Activated T-cell treated with anti-CD3 and anti-CD28 coated beads, Interleukin-2, amount 50 U/mL, for 4 hours (primary cell): ENCODE measurements around the gene CHRM2. TPM values are rescaled to one million over a fixed set of nuclear protein-coding genes. Genes with fewer than 3 reads are reported as not detected.

Experiments
- ATAC-seq, 2 donors: fragments of 200-7000 bp; cut with Tn5 transposase; one replicate each; pipeline ENCODE4 v1.10.0; 2021
- DNase-seq: peaks from one replicate; pipeline ENCODE4 v3.0.0-alpha.2; 2020
- H3K27me3 Mint-ChIP-seq: one replicate; pipeline ENCODE4 v1.8.0; 2021; ENCODE audit warnings: low read depth, mixed read lengths
- H3K36me3 Mint-ChIP-seq: one replicate; pipeline ENCODE4 v1.8.0; 2022; ENCODE audit warnings: mixed read lengths; ENCODE audit not compliant: insufficient read depth
- H3K4me1 Mint-ChIP-seq: one replicate; pipeline ENCODE4 v1.8.0; 2021; ENCODE audit warnings: low read depth, mixed read lengths
- H3K4me3 Mint-ChIP-seq: one replicate; pipeline ENCODE4 v1.8.0; 2021; ENCODE audit warnings: mild to moderate bottlenecking, moderate library complexity, mixed read lengths
- H3K9me3 Mint-ChIP-seq: one replicate; pipeline ENCODE4 v1.8.0; 2021; ENCODE audit warnings: mixed read lengths
- total RNA-seq, 3 donors: library from RNA; stranded (reverse); gene quantifications; one replicate each; pipeline ENCODE4 v1.2.1, GENCODE V29; 2021

Gene CHRM2
- total RNA-seq, 3 donors from 2014 or later = 0.22 TPM; not detected in 2

DNA sequence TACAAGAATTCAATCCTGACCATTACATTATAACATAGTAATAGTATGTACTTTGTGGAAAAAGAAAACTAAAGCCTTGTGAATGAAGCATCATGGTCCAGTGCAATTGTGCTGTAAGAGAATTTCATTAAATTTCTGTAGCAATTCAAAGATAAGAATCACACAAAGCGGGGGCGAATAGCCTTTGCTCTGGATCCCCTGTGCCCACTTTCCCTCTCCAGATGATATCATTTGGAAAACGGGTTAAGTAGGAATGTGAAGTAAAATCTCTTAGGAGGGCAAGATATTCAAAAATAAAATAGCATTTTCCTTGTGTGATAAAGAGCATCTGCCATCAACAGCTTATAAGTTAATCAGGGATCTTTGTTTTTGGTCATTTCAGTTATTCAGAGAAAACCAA is 177.1 kb downstream of the CHRM2 start:
- Mint-ChIP-seq H3K4me3 (no peak overlapping the region), H3K4me1 (no peaks in the 10 kb centered on the region), H3K9me3 (peaks cover 20% of the 10 kb centered on the region), H3K36me3 (no peaks in the 10 kb centered on the region), H3K27me3 (no peaks in the 10 kb centered on the region)
- no peak for ATAC-seq
- no peak for DNase-seq

DNA sequence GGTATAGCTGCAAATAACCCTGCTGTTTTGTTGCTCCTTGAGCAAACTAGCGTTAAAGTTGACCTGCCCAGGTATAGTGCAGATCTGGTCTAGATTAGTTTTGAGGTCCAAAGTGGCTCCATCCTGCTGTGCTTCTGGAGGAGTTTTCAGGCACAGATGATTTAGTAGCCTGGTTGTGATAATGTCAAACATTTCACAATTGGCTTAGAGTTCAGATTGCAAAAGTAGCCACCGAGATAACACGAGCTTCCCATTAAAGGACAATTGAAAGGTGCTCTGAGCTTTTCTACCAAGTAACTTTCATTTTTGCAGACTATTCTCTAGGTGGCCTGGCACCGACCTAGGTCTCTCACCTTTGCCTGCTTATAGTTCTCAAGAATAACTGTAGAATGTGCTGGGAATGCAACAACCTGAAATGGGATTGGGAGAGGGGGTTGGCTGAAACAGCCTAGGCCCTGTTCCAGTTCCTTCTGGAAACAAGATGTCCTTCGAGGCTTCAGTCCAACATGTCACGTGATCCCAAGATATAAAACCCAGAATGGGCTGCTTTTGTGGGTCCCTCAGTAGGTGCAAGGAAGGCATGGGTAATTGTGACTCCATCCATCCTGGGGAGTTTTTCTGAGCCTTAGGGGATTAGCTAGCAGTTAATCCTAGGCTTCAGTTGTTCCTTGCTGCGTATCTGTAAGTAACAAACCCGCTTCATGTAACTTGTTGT is 201.0 kb downstream of the CHRM2 start:
- Mint-ChIP-seq H3K9me3 (peaks cover 18% of the 10 kb centered on the region), H3K4me3 (no peak overlapping the region), H3K27me3 (no peaks in the 10 kb centered on the region), H3K4me1 (no peaks in the 10 kb centered on the region), H3K36me3 (no peaks in the 10 kb centered on the region)
- ATAC-seq (no peak), DNase-seq (no peak)
